SK-N-SH (cell line): ENCODE data around the gene PLEKHA8.

Source experiments
- CTCF ChIP-seq: fragments of 200-600 bp; sonication (generic); IDR thresholded peaks from 2 replicates; pipeline ENCODE4 v1.6.1; 2017; ENCODE audit warnings: antibody characterized with exemption, mild to moderate bottlenecking, moderate library complexity
- FOXM1 ChIP-seq: IDR thresholded peaks from 2 replicates; pipeline ENCODE4 v1.4.0; 2012; ENCODE audit warnings: low read depth, mild to moderate bottlenecking
- MEF2A ChIP-seq: IDR thresholded peaks from 2 replicates; pipeline ENCODE4 v1.4.0; 2012; ENCODE audit warnings: low read depth, borderline replicate concordance
- PBX3 ChIP-seq: IDR thresholded peaks from 2 replicates; pipeline ENCODE4; 2012
- POLR2AphosphoS5 ChIP-seq: IDR thresholded peaks from 2 replicates; pipeline ENCODE4 v1.6.1; 2012; ENCODE audit warnings: low read depth, low read length
- RCOR1 ChIP-seq: fragments of 150-350 bp; IDR thresholded peaks from 2 replicates; pipeline ENCODE4 v1.6.1; 2017; ENCODE audit warnings: antibody characterized with exemption, low read length
- TAF1 ChIP-seq: IDR thresholded peaks from 2 replicates; pipeline ENCODE4 v1.6.1; 2012; ENCODE audit warnings: low read depth, mild to moderate bottlenecking, low read length, moderate library complexity, borderline replicate concordance
- TF ChIP-seq, protein P1 (sequence below): IDR thresholded peaks from 2 replicates; pipeline ENCODE4 v1.4.0; 2012; ENCODE audit warnings: low read depth

DNA sequence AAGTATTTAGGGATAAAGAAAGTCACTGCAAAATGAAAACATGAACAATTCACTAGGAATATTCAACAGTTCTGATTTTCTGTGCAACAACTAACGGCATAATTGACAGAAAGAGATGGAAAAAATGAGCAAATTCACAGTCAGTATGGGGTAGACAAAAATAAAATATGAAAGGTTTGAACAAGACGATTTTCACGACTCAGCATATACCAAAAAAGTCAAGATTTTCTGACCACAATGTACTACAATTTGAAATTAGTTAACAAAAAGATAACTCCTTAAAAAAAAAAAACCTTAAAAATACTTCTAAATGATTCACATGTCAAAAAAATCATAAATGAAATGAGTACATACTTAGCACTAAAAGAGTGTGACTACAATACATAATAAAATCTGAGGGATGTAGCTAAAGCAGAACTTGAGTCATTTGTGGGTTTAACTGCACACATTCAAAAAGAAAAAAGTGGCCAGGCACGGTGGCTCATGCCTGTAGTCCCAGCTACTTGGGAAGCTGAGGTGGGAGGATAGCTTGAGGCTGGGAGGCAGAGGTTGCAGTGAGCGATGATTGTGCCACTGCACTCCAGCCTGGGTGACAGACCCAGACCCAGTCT is 84.0 kb downstream of the PLEKHA8 start:
- no peak for TF ChIP-seq RCOR1
- TF ChIP-seq POLR2AphosphoS5: no peak
- TF ChIP-seq CTCF: no peak
- TF ChIP-seq, protein P1, sequence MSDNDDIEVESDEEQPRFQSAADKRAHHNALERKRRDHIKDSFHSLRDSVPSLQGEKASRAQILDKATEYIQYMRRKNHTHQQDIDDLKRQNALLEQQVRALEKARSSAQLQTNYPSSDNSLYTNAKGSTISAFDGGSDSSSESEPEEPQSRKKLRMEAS: no peak
- no peak for TF ChIP-seq MEF2A
- TF ChIP-seq FOXM1: no peak
- no peak for TF ChIP-seq PBX3
- no peak for TF ChIP-seq TAF1
